ENCODE data around the gene NHSL2. TPM values are rescaled to one million over a fixed set of nuclear protein-coding genes. Genes with fewer than 3 reads are reported as not detected.
"Not testable (repeated sequence)": the region's sequence is repeated elsewhere in the genome, so short reads cannot be mapped to it uniquely, and the experiment has no call there.

NHSL2 gene
- total and polyA plus RNA-seq, 10 donors, result 0.24 to 20.8 (median 10.1) TPM

DNA sequence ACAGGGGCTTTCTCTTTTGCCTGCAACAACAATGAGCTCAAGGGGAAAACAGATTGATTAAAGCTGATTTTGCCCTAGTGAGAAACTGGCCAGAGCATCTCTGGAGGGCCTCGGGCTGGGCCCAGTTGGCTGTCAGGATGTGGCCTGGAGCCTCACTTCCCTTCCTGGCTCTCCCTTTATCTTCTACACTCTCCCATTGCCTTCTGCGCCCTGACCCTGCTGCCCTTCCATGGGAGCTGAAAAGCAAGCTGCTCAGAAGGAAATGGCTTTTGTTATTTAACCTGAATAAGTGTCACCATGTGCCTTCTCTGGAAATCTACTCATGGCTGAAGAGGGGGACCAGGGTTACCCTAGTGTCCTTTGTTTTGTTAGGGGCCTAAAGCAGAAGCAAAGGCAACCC is 43.8 kb downstream of the NHSL2 start:
- Histone ChIP-seq H3K27ac (no peak overlapping the region), H3K4me3 (no peak overlapping the region), H3K9me3 (no peaks in the 10 kb centered on the region), H3K27me3 (replicated peaks in 1 of 7) (no peaks in the 10 kb centered on the region), H3K36me3 (no peaks in the 10 kb centered on the region), H3K4me1 (no peaks in the 10 kb centered on the region)
- intact Hi-C loops (cut with DNase I; ENCODE audit: low total_unique reads), result no loop called here
- TF ChIP-seq POLR2AphosphoS5 (IDR thresholded peaks at IDR 0.05) (peak in 1 of 3 donors; percentile 31), POLR2A (IDR thresholded peaks at IDR 0.05) (no peak)
- 49 to 90% (median 61%) methylated on average over 1 to 2 of the region's 2 CpGs for WGBS, 5 donors
- DNase-seq, result no peak

DNA sequence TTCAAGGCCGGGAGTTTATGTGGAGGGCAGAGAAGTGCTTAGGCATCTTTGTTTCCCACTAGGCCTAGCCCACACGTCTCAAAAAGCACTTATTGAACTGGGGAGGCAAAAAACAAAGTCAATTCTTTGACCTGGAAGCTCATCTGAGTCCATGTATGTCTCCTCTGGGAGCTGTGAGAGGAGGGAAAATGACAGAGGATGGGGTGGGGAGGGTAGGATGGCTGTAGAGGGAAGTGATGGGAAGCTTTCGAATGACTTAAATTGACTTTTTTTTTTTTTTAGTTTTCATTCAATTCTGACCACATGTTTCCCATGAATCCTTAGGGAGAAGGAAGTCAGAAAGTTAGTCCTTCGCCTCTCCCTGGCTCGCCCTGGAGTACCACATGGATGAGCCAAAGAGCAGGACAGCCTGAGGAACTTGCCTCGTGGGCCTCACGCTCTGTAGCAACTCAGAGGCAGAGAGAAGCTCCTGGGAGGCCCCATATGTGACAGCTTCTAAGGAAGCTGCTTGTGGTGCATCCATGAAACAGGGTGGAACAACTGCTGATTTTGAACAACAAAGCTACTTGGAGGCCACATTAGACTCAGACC is 45.0 kb downstream of the NHSL2 start:
- intact Hi-C loops (cut with DNase I; ENCODE audit: low total_unique reads), result no loop called here
- Histone ChIP-seq H3K27me3 (replicated peaks in 1 of 7) (no peaks in the 10 kb centered on the region), H3K9me3 (peaks cover 0 to 3% (median 0%) of the 10 kb centered on the region in 8 donors), H3K36me3 (no peaks in the 10 kb centered on the region), H3K4me3 (no peak overlapping the region), H3K27ac (no peak overlapping the region), H3K4me1 (no peaks in the 10 kb centered on the region)
- no peak for TF ChIP-seq POLR2A (IDR thresholded peaks at IDR 0.05)
- TF ChIP-seq, protein P1, sequence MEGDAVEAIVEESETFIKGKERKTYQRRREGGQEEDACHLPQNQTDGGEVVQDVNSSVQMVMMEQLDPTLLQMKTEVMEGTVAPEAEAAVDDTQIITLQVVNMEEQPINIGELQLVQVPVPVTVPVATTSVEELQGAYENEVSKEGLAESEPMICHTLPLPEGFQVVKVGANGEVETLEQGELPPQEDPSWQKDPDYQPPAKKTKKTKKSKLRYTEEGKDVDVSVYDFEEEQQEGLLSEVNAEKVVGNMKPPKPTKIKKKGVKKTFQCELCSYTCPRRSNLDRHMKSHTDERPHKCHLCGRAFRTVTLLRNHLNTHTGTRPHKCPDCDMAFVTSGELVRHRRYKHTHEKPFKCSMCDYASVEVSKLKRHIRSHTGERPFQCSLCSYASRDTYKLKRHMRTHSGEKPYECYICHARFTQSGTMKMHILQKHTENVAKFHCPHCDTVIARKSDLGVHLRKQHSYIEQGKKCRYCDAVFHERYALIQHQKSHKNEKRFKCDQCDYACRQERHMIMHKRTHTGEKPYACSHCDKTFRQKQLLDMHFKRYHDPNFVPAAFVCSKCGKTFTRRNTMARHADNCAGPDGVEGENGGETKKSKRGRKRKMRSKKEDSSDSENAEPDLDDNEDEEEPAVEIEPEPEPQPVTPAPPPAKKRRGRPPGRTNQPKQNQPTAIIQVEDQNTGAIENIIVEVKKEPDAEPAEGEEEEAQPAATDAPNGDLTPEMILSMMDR (IDR thresholded peaks at IDR 0.05 in 8 of 11, conservative IDR thresholded peaks at IDR 0.05 in 3 of 11), result no peak
- no peak for TF ChIP-seq POLR2AphosphoS5 (IDR thresholded peaks at IDR 0.05)
- DNase-seq, result no peak
- 78 to 94% (median 87%) methylated on average over 4 to 7 of the region's 7 CpGs for WGBS, 5 donors

DNA sequence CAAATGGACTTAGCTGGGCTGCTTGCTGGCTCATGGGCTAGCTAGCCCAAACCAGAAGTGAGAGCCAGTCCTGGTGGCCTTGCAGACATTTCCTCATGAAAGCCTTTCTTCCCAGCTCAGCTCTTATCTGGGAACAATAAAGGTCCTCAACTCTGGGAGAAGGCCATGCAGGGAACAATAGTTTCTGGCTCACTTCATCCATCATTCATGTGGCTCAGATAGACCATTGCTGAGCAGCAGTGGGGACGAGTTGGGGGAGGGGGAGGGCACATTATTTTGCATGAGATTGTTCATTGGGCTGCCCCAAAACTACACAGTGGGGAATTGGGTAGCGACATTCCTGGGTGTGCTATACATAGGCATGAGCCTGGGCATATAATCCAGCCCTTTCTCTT is 47.6 kb downstream of the NHSL2 start:
- no peaks in the 10 kb centered on the region for H3K27me3 ChIP-seq (replicated peaks in 1 of 7)
- WGBS, 5 donors, result 40 to 75% (median 63%) methylated on average over 2 of the region's 2 CpGs
- H3K27ac ChIP-seq, result peak overlapping the region in 2 of 8 donors; percentile 23 to 28
- peaks cover 0 to 6% (median 0%) of the 10 kb centered on the region in 8 donors for H3K9me3 ChIP-seq
- H3K4me1 ChIP-seq, result no peaks in the 10 kb centered on the region
- no peak for DNase-seq
- intact Hi-C loops (cut with DNase I; ENCODE audit: low total_unique reads), result no loop called here
- H3K4me3 ChIP-seq, result no peak overlapping the region
- H3K36me3 ChIP-seq, result no peaks in the 10 kb centered on the region
- TF ChIP-seq POLR2AphosphoS5 (IDR thresholded peaks at IDR 0.05) (no peak), POLR2A (IDR thresholded peaks at IDR 0.05) (no peak)
- TF ChIP-seq, protein P1 (IDR thresholded peaks at IDR 0.05 in 8 of 11, conservative IDR thresholded peaks at IDR 0.05 in 3 of 11), result no peak

DNA sequence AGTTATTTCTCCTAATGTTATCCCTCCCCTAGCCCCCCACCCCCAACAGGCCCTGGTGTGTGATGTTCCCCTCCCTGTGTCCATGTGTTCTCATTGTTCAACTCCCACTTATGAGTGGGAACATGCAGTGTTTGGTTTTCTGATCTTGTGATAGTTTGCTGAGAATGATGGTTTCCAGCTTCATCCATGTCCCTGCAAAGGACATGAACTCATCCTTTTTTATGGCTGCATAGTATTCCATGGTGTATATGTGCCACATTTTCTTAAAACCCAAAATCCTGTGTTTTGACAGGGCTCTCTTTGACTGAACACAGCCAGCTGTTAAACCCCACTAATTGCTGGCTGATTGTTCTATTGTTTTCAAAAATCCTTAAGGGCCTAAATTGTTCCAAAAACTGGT is 53.5 kb downstream of the NHSL2 start:
- DNase-seq; H3K27ac ChIP-seq; H3K36me3 ChIP-seq; intact Hi-C loops (cut with DNase I; ENCODE audit: low total_unique reads); H3K4me1 ChIP-seq; H3K4me3 ChIP-seq; H3K27me3 ChIP-seq (replicated peaks in 1 of 7): not testable (repeated sequence)
- peaks cover 0 to 12% (median 0%) of the 10 kb centered on the region in 8 donors for H3K9me3 ChIP-seq

DNA sequence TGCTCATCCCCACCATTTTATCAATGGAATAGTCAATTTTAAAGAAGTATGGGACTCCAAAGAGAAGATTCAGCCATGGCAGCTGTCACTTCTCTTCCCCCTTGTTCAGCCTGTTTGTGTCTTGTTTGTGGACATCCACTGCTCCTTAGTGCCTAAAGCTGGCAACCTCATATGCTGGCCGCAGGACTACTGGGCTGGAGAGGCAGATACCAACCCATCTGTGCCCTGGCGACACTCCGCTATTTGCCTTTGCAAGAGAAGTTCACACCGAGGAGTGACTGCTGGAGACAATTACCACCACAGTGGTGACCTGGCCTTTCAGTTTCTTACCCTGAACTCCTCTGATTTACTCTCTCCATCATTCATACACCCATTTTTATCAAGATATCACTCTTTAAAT is 64.3 kb downstream of the NHSL2 start:
- TF ChIP-seq, protein P1 (IDR thresholded peaks at IDR 0.05 in 8 of 11, conservative IDR thresholded peaks at IDR 0.05 in 3 of 11), result no peak
- no peak for TF ChIP-seq POLR2AphosphoS5 (IDR thresholded peaks at IDR 0.05)
- TF ChIP-seq POLR2A (IDR thresholded peaks at IDR 0.05), result no peak
- H3K27ac ChIP-seq, result no peak overlapping the region
- peaks cover 0 to 15% (median 0%) of the 10 kb centered on the region in 7 donors for H3K27me3 ChIP-seq (replicated peaks in 1 of 7)
- no peaks in the 10 kb centered on the region for H3K36me3 ChIP-seq
- H3K4me3 ChIP-seq, result no peak overlapping the region
- no peaks in the 10 kb centered on the region for H3K4me1 ChIP-seq
- no peaks in the 10 kb centered on the region for H3K9me3 ChIP-seq
- no peak for DNase-seq
- intact Hi-C loops (cut with DNase I; ENCODE audit: low total_unique reads), result no loop called here
- 86 to 92% (median 90%) methylated on average over 4 of the region's 4 CpGs for WGBS, 5 donors

All from spleen (tissue), 11 donors.